Measurements from ENCODE around the gene PLAC9.

DNA sequence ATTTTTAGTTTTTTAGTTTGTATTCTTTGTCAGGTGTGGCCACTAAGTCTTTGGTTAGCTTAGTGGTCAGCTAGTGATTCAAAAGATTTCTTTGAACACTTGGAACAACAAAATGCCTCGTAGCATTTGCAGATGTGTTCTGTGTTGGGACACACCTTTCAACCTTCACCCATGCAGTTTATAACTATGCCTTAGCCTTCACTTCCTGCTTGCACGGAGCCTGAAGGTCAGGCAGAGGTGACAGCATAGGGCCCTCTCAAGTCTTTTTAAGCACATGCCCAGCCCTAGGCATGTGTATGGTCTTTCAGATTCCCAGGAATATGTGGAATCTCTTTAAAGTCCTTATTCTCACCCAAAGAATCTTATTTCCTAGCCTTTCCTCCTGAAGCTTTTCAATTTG lies 17.6 kb downstream of the PLAC9 start:
- TF ChIP-seq SP1 (IDR thresholded peaks at IDR 0.05) (no peak), ELF4 (IDR thresholded peaks at IDR 0.05) (no peak), ARNT (IDR thresholded peaks at IDR 0.05) (no peak)
